Testis (tissue), 3 donors: ENCODE measurements around the gene BEST1. TPM values are rescaled to one million over a fixed set of nuclear protein-coding genes. Genes with fewer than 3 reads are reported as not detected.
A peak's percentile ranks its signal among the peaks of the same experiment; 100 is the strongest.

Source experiments
- DNase-seq: peaks from one replicate; pipeline ENCODE4 v3.0.0-alpha.2; 2019
- H3K27ac ChIP-seq, 2 donors: fragments of 200-600 bp; sonication (generic); one replicate each; pipeline ENCODE4 v1.5.1; 2019
- H3K27me3 ChIP-seq: fragments of 200-600 bp; sonication (generic); one replicate; pipeline ENCODE4 v1.5.1; 2019
- H3K36me3 ChIP-seq: fragments of 200-600 bp; sonication (generic); one replicate; pipeline ENCODE4 v1.5.1; 2017; ENCODE audit warnings: low read depth; ENCODE audit errors: missing control alignments
- H3K4me1 ChIP-seq: fragments of 200-600 bp; sonication (generic); one replicate; pipeline ENCODE4 v1.5.1; 2019
- H3K4me3 ChIP-seq, 2 donors: fragments of 200-600 bp; sonication (generic); one replicate each; pipeline ENCODE4 v1.5.1; 2017 to 2019
- H3K9me3 ChIP-seq: fragments of 200-600 bp; sonication (generic); one replicate; pipeline ENCODE4 v1.5.1; 2017
- POLR2A ChIP-seq: fragments of 450-650 bp; IDR thresholded peaks from one replicate; pipeline ENCODE4 v1.6.1; 2017; ENCODE audit warnings: antibody characterized with exemption, mild to moderate bottlenecking, moderate library complexity
- WGBS, 2 donors: methylation state at CpG; one replicate each; pipeline ENCODE4 v1.1.5; 2018; 5-methylcytosine and 5-hydroxymethylcytosine counted together
- intact Hi-C: fragments of 100-400 bp; cut with DNase I; formaldehyde crosslinking; loops from one replicate; pipeline ENCODE4 v1.15.1; 2023; ENCODE audit warnings: low total_unique reads
- polyA plus RNA-seq: library from polyadenylated mRNA; stranded (reverse); fragments of 350-450 nt; fragmentation: Illumina TruSeq; extraction: RNeasy Lipid Tissue Mini Kit (QIAGEN cat#74804); gene quantifications from one replicate; pipeline ENCODE4 v1.2.3, GENCODE V29; 2014; ENCODE audit warnings: low read depth, low replicate concordance; ENCODE audit not compliant: insufficient read depth
- total RNA-seq, 2 donors: library from RNA; depleted of rRNA; stranded (reverse); fragments of >200 nt; gene quantifications; one replicate each; pipeline ENCODE4 v1.2.3, GENCODE V29; 2016
- TF ChIP-seq, protein P1 (sequence below), 3 experiments: fragments of 450-650 bp in 2 of 3; fragments of 200-600 bp in 1 of 3; sonication (generic) in 1 of 3; IDR thresholded peaks; one replicate each; pipeline ENCODE4 v1.5.1; 2016 to 2019; ENCODE audit warnings: antibody characterized with exemption in 3 of 3, mild to moderate bottlenecking in 2 of 3, moderate library complexity in 1 of 3

Gene BEST1
- total and polyA plus RNA-seq, 3 donors from 2014 or later = 9.2 to 33.4 (median 21.0) TPM

DNA sequence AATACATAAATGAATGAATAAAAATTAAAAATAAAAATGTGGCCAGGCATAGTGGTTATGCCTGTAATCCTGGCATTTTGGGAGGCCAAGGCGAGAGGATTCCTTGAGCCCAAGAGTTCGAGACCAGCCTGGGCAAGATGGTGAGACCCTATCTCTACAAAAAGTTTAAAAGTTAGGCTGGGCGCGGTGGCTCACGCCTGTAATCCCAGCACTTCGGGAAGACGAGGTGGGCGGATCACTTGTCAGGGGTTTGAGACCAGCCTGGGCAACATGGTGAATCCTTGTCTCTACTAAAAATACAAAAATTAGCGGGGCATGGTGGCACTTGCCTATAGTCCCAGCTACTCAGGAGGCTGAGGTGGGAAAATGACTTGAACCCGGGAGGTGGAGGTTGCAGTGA lies 9.7 kb upstream of the BEST1 start:
- intact Hi-C loops = no loop called here
- Histone ChIP-seq H3K36me3 (no peaks in the 10 kb centered on the region), H3K27ac (no peak overlapping the region), H3K27me3 (no peaks in the 10 kb centered on the region), H3K9me3 (no peaks in the 10 kb centered on the region), H3K4me1 (no peaks in the 10 kb centered on the region), H3K4me3 (no peak overlapping the region)
- DNase-seq = no peak
- TF ChIP-seq, protein P1, sequence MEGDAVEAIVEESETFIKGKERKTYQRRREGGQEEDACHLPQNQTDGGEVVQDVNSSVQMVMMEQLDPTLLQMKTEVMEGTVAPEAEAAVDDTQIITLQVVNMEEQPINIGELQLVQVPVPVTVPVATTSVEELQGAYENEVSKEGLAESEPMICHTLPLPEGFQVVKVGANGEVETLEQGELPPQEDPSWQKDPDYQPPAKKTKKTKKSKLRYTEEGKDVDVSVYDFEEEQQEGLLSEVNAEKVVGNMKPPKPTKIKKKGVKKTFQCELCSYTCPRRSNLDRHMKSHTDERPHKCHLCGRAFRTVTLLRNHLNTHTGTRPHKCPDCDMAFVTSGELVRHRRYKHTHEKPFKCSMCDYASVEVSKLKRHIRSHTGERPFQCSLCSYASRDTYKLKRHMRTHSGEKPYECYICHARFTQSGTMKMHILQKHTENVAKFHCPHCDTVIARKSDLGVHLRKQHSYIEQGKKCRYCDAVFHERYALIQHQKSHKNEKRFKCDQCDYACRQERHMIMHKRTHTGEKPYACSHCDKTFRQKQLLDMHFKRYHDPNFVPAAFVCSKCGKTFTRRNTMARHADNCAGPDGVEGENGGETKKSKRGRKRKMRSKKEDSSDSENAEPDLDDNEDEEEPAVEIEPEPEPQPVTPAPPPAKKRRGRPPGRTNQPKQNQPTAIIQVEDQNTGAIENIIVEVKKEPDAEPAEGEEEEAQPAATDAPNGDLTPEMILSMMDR (IDR thresholded peaks at IDR 0.05) = no peak
- TF ChIP-seq POLR2A = no peak
- 91 to 92% methylated on average over 10 of the region's 10 CpGs for WGBS, 2 donors

DNA sequence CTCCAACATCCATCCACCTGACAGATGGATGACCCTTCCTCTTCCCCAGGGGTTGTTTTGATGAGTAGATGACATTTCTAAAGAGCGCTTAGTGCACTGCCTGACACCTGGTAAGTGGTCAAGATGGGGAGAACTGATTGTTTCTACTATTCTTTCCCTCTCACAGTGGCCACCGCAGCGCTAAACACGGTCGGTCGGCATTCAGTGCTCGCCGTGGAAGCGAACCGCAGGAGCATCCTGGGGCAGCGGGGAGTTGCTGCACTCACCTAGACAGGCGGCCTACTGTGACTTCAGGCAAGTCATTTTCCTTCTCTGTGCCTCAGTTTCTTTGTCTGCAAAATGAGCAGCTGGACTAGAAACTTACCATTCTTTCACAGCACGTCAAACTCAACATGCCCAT lies 5.0 kb upstream of the BEST1 start:
- TF ChIP-seq, protein P1 (IDR thresholded peaks at IDR 0.05) = no peak
- no peak for TF ChIP-seq POLR2A

GRCh38 chr11:61946894-61947293 lies 3.3 kb upstream of the BEST1 start:
- intact Hi-C loops = loop anchor here (2.0 kb wide), 1 partner anchor 48 kb away; no protein-coding TSS in a partner anchor
- 73 to 80% methylated on average over 5 of the region's 5 CpGs for WGBS, 2 donors
- no peaks in the 10 kb centered on the region for H3K36me3 ChIP-seq
- H3K9me3 ChIP-seq = no peaks in the 10 kb centered on the region
- no peak overlapping the region for H3K4me3 ChIP-seq
- H3K27ac ChIP-seq = peak overlapping the region in 1 of 2 donors; percentile 37
- H3K4me1 ChIP-seq = peaks cover 36% of the 10 kb centered on the region
- TF ChIP-seq, protein P1 (IDR thresholded peaks at IDR 0.05) = no peak
- DNase-seq = no peak
- no peaks in the 10 kb centered on the region for H3K27me3 ChIP-seq

More for the DNA sequence above, 5.0 kb upstream of the BEST1 start:
- Histone ChIP-seq H3K36me3 (no peaks in the 10 kb centered on the region), H3K4me1 (peaks cover 28% of the 10 kb centered on the region), H3K27me3 (no peaks in the 10 kb centered on the region), H3K4me3 (no peak overlapping the region), H3K27ac (no peak overlapping the region), H3K9me3 (no peaks in the 10 kb centered on the region)
- DNase-seq = no peak
- WGBS, 2 donors = 94 to 96% methylated on average over 12 to 13 of the region's 13 CpGs
- intact Hi-C loops = no loop called here

GRCh38 chr11:61947486-61948210 lies 2.5 kb upstream of the BEST1 start:
- peak overlapping the region in 1 of 2 donors; percentile 74 for H3K27ac ChIP-seq

More at GRCh38 chr11:61947486-61948210, 2.5 kb upstream of the BEST1 start:
- Histone ChIP-seq H3K27me3 (no peaks in the 10 kb centered on the region), H3K9me3 (no peaks in the 10 kb centered on the region), H3K4me3 (no peak overlapping the region), H3K36me3 (no peaks in the 10 kb centered on the region), H3K4me1 (peaks cover 36% of the 10 kb centered on the region)
- intact Hi-C loops = loop anchor here (2.0 kb wide), 1 partner anchor 49 kb away; no protein-coding TSS in a partner anchor
- DNase-seq = peak; percentile 96
- TF ChIP-seq, protein P1 (IDR thresholded peaks at IDR 0.05) = peak; percentile 84 to 96 (median 95)
- TF ChIP-seq POLR2A = no peak
- WGBS, 2 donors = 28% methylated on average over 4 to 8 of the region's 8 CpGs
